ENCODE data around the gene SFXN2. TPM values are rescaled to one million over a fixed set of nuclear protein-coding genes. Genes with fewer than 3 reads are reported as not detected.

SFXN2 gene
- total RNA-seq, 2 experiments from 2014 or later = 6.4 to 7.6 TPM

DNA sequence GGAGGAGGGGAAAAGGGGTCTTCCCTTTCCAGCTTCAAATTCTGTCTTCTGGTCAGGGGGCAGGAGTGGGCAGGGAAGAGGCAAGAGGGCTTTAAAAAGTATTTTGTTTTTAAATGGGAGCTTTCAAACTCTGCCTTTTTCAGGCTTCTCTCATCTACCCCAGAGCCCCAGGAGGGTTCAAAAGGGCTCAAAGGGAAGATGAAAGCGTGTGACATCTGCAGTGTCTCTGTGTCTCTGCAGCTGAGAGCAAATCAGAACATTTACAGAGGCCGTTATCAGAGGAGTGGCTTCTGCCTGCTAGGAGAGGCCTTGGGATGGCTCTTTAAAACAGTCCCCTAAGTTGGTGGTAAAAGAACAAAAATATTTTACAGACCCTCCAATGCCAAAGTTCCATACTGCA is 39.9 kb upstream of the SFXN2 start:
- TF ChIP-seq, protein P1, sequence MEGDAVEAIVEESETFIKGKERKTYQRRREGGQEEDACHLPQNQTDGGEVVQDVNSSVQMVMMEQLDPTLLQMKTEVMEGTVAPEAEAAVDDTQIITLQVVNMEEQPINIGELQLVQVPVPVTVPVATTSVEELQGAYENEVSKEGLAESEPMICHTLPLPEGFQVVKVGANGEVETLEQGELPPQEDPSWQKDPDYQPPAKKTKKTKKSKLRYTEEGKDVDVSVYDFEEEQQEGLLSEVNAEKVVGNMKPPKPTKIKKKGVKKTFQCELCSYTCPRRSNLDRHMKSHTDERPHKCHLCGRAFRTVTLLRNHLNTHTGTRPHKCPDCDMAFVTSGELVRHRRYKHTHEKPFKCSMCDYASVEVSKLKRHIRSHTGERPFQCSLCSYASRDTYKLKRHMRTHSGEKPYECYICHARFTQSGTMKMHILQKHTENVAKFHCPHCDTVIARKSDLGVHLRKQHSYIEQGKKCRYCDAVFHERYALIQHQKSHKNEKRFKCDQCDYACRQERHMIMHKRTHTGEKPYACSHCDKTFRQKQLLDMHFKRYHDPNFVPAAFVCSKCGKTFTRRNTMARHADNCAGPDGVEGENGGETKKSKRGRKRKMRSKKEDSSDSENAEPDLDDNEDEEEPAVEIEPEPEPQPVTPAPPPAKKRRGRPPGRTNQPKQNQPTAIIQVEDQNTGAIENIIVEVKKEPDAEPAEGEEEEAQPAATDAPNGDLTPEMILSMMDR (IDR thresholded peaks at IDR 0.05) = no peak
- POLR2A ChIA-PET = interaction anchor here (0.8 to 7.3 kb wide), 20 partner anchors 8 to 505 kb away, joined by 3 to 134 read pairs (median 4); partner anchors contain the start of genes ARL3, SFXN2, SUFU and TRIM8
- peak; percentile 62 for ATAC-seq (ENCODE audit: poor library complexity)
- Mint-ChIP-seq H3K27ac (peak overlapping the region; percentile 94), H3K27me3 (no peaks in the 10 kb centered on the region), H3K36me3 (ENCODE audit: low read depth) (no peaks in the 10 kb centered on the region), H3K4me1 (ENCODE audit: low read depth) (peaks cover 76% of the 10 kb centered on the region), H3K9me3 (no peaks in the 10 kb centered on the region), H3K4me3 (peak overlapping the region; percentile 69)
- H3K27ac ChIP-seq (ENCODE audit: low read depth in 1 of 2, low read length in 2 of 2) = peak overlapping the region; percentile 62 to 66
- H3K9me3 ChIP-seq (ENCODE audit: control insufficient read depth in 1 of 2, insufficient read depth in 1 of 2, low read length in 2 of 2) = no peaks in the 10 kb centered on the region
- DNase-seq = peak in 4 of 14 experiments; percentile 57 to 66 (median 64)
- peak overlapping the region; percentile 48 for H3K4me3 ChIP-seq (ENCODE audit: low read length)
- H3K27me3 ChIP-seq (ENCODE audit: control insufficient read depth in 1 of 2, insufficient read depth in 2 of 2, low read length in 2 of 2) = no peaks in the 10 kb centered on the region
- intact Hi-C loops (cut with DNase I, micrococcal nuclease) = loop anchor here (1.0 to 2.0 kb wide), 4 partner anchors 22 to 171 kb away; partner anchors contain the start of genes TRIM8 (in 2 of the 2) and SUFU (in 1 of the 2)
- peaks cover 64% of the 10 kb centered on the region for H3K4me1 ChIP-seq (ENCODE audit: insufficient read depth, low read length)
- no peaks in the 10 kb centered on the region for H3K36me3 ChIP-seq (ENCODE audit: insufficient read depth, low read length)
- CTCF ChIA-PET = interaction anchor here (1.5 to 5.6 kb wide), 5 partner anchors 17 to 91 kb away, joined by 3 to 30 read pairs (median 7); partner anchors contain the start of genes ARL3, SFXN2 and TRIM8

DNA sequence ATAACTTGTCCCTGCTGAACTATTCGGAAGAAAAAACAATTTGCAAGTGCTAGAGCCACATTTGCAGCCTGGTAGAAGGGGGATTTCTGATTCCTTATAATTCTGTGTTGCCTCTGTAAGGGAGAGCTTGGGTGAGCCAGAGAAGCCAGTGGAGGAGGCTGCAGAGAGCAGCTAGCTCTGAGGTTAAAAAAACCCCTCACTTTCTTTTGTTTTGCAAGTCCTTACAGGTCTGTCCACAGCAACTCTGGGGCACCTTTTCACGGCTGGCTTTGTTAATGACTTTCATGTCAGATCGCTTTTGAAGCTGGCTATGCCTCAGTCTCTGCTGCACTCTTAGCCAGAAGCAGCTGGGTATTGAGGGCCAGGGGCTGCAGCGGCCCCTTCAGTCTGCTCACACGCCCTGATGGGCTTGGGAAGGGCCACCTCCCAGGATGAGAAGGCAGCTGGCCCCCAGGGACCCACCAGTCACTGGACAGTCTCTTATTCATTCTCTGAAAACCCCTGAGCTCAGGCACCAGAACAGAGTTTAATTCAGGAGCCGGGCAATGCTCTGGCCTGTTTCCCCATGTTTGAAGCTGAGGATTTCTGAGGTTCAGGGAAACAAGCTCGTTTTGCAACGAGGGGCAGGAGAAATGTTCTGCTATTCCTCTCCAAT is 39.3 kb upstream of the SFXN2 start:
- Histone ChIP-seq H3K36me3 (ENCODE audit: insufficient read depth, low read length) (no peaks in the 10 kb centered on the region), H3K9me3 (ENCODE audit: control insufficient read depth in 1 of 2, insufficient read depth in 1 of 2, low read length in 2 of 2) (no peaks in the 10 kb centered on the region), H3K27ac (ENCODE audit: low read depth in 1 of 2, low read length in 2 of 2) (peak overlapping the region; percentile 62 to 66), H3K4me3 (ENCODE audit: low read length) (no peak overlapping the region), H3K4me1 (ENCODE audit: insufficient read depth, low read length) (peaks cover 59% of the 10 kb centered on the region), H3K27me3 (ENCODE audit: control insufficient read depth in 1 of 2, insufficient read depth in 2 of 2, low read length in 2 of 2) (no peaks in the 10 kb centered on the region)
- H3K9me3 Mint-ChIP-seq = no peaks in the 10 kb centered on the region
- no peaks in the 10 kb centered on the region for H3K36me3 Mint-ChIP-seq (ENCODE audit: low read depth)
- peak overlapping the region; percentile 94 for H3K27ac Mint-ChIP-seq
- ATAC-seq (ENCODE audit: poor library complexity) (no peak), DNase-seq (peak in 2 of 14 experiments; percentile 46 to 49)
- TF ChIP-seq, protein P1 (IDR thresholded peaks at IDR 0.05) = no peak
- POLR2A ChIA-PET = interaction anchor here (1.0 to 7.3 kb wide), 16 partner anchors 11 to 225 kb away, joined by 3 to 134 read pairs (median 4); partner anchors contain the start of genes ARL3, SFXN2, SUFU and TRIM8
- peaks cover 70% of the 10 kb centered on the region for H3K4me1 Mint-ChIP-seq (ENCODE audit: low read depth)
- H3K27me3 Mint-ChIP-seq = no peaks in the 10 kb centered on the region
- peak overlapping the region; percentile 69 for H3K4me3 Mint-ChIP-seq
- intact Hi-C loops (cut with DNase I, micrococcal nuclease) = loop anchor here (2.0 to 5.0 kb wide), 4 partner anchors 22 to 38 kb away; partner anchors contain the start of genes TRIM8 (in 2 of the 2), ARL3 (in 1 of the 2) and SFXN2 (in 1 of the 2)
- CTCF ChIA-PET = interaction anchor here (0.6 to 5.6 kb wide), 6 partner anchors 13 to 91 kb away, joined by 3 to 30 read pairs (median 6); partner anchors contain the start of genes ARL3, SFXN2 and TRIM8

DNA sequence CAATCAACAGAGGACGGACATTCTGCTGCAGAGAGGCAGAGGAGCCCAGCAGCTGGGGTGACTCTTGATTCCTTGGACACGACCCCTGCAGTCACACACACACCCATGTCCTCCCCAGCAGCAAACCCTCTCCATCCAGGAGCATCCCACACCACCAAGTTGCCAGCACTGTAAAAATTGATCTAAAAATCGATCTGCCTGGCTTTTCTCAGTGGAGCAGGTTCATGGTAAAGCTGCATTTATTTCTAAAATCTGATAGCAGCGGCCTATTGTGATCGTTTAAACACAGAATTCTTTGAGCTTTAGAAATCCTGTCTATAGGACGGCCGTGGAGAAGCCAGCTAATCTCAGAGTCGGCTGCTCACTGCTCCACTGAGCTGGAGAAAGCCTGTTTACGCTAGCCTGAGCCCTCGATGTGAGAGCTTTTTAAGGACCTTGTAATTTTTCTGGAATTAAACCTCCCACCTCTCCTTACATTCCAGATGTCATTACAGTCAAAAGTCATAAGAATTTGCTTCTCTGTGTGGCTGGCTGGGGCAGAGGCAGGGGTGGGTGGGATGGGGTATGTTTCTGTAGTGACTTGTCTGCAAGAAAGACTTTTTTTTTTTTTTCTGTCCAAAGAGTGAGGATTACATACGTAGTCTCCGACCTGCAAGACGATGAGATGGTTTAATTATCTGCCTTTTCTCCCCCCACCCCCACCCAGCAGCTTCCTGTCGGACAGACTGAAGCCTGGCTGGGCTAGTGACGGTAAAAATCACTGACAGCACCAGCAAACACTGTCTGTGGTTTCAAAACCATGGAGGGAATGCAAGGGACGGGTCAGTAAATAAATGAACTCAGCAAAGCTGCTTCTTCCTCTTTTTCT is 38.5 kb upstream of the SFXN2 start:
- Mint-ChIP-seq H3K27me3 (no peaks in the 10 kb centered on the region), H3K4me1 (ENCODE audit: low read depth) (peaks cover 63% of the 10 kb centered on the region), H3K36me3 (ENCODE audit: low read depth) (no peaks in the 10 kb centered on the region), H3K27ac (peak overlapping the region; percentile 94), H3K9me3 (no peaks in the 10 kb centered on the region), H3K4me3 (peak overlapping the region; percentile 69)
- no peaks in the 10 kb centered on the region for H3K27me3 ChIP-seq (ENCODE audit: control insufficient read depth in 1 of 2, insufficient read depth in 2 of 2, low read length in 2 of 2)
- no peaks in the 10 kb centered on the region for H3K9me3 ChIP-seq (ENCODE audit: control insufficient read depth in 1 of 2, insufficient read depth in 1 of 2, low read length in 2 of 2)
- H3K4me1 ChIP-seq (ENCODE audit: insufficient read depth, low read length) = peaks cover 58% of the 10 kb centered on the region
- H3K36me3 ChIP-seq (ENCODE audit: insufficient read depth, low read length) = no peaks in the 10 kb centered on the region
- ATAC-seq (ENCODE audit: poor library complexity) (no peak), DNase-seq (peak in 4 of 14 experiments; percentile 27 to 49 (median 39))
- H3K27ac ChIP-seq (ENCODE audit: low read depth in 1 of 2, low read length in 2 of 2) = peak overlapping the region; percentile 18 to 62
- H3K4me3 ChIP-seq (ENCODE audit: low read length) = no peak overlapping the region
- TF ChIP-seq, protein P1 (IDR thresholded peaks at IDR 0.05) = no peak
- ChIA-PET CTCF (interaction anchor here (0.6 to 5.6 kb wide), 6 partner anchors 12 to 74 kb away, joined by 3 to 30 read pairs (median 4); partner anchors contain the start of genes ARL3, SFXN2 and TRIM8), POLR2A (interaction anchor here (1.0 to 7.3 kb wide), 9 partner anchors 15 to 64 kb away, joined by 3 to 134 read pairs (median 11); partner anchors contain the start of genes ARL3, SFXN2 and TRIM8)
- intact Hi-C loops (cut with DNase I, micrococcal nuclease) = loop anchor here (2.0 to 5.0 kb wide), 4 partner anchors 23 to 37 kb away; partner anchors contain the start of genes TRIM8 (in 2 of the 2), ARL3 (in 1 of the 2) and SFXN2 (in 1 of the 2)

Data from CD4-positive, alpha-beta T cell (primary cell).